ENCODE results near the gene NBPF9.
"Not testable (repeated sequence)": the region's sequence is repeated elsewhere in the genome, so short reads cannot be mapped to it uniquely, and the experiment has no call there.

Gene NBPF9

GRCh38 chr1:149103109-149104081 is at the start of gene NBPF9:
Gene NBPF9 (minus strand): TSS chr1:149103551. CDS start chr1:149082139, 21,412 bp downstream.
- peak; percentile 4 to 8 for DNase-seq

- not testable (repeated sequence) for DNase-seq
These were observed 46.6 kb upstream of the NBPF9 start for GRCh38 chr1:149149909-149150308.

- not testable (repeated sequence) for DNase-seq
These were observed 34.2 kb upstream of the NBPF9 start for GRCh38 chr1:149137585-149137984.

GRCh38 chr1:149130938-149131337 is 27.6 kb upstream of the NBPF9 start:
- DNase-seq, result not testable (repeated sequence)

GRCh38 chr1:149129245-149129644 is 25.9 kb upstream of the NBPF9 start:
- not testable (repeated sequence) for DNase-seq

GRCh38 chr1:149126555-149127145 is 23.3 kb upstream of the NBPF9 start:
- not testable (repeated sequence) for DNase-seq

GRCh38 chr1:149123948-149124926 is 20.9 kb upstream of the NBPF9 start:
- not testable (repeated sequence) for DNase-seq

GRCh38 chr1:149112828-149113227 is 9.5 kb upstream of the NBPF9 start:
- not testable (repeated sequence) for DNase-seq

- DNase-seq, result not testable (repeated sequence)
These were observed 7.0 kb upstream of the NBPF9 start for GRCh38 chr1:149110343-149110742.

- DNase-seq, result not testable (repeated sequence)
These were observed 777 bp downstream of the NBPF9 start for GRCh38 chr1:149102574-149102973.

GRCh38 chr1:149098276-149098675 is 5.1 kb downstream of the NBPF9 start:
- not testable (repeated sequence) for DNase-seq

GRCh38 chr1:149093155-149093554 is 10.2 kb downstream of the NBPF9 start:
- not testable (repeated sequence) for DNase-seq

GRCh38 chr1:149075505-149076127 is 27.7 kb downstream of the NBPF9 start:
- not testable (repeated sequence) for DNase-seq

GRCh38 chr1:149064611-149065010 is 38.7 kb downstream of the NBPF9 start:
- DNase-seq, result not testable (repeated sequence)

GRCh38 chr1:149043056-149043455 is 60.3 kb downstream of the NBPF9 start:
- not testable (repeated sequence) for DNase-seq

GRCh38 chr1:149033916-149034315 is 69.4 kb downstream of the NBPF9 start:
- not testable (repeated sequence) for DNase-seq

- not testable (repeated sequence) for DNase-seq
These were observed 79.0 kb downstream of the NBPF9 start for GRCh38 chr1:149024327-149024726.

GRCh38 chr1:149018577-149018976 is 84.8 kb downstream of the NBPF9 start:
- not testable (repeated sequence) for DNase-seq

- not testable (repeated sequence) for DNase-seq
These were observed 86.7 kb downstream of the NBPF9 start for GRCh38 chr1:149016626-149017025.

- DNase-seq, result not testable (repeated sequence)
These were observed 87.8 kb downstream of the NBPF9 start for GRCh38 chr1:149015522-149015921.

GRCh38 chr1:149013513-149013912 is 89.8 kb downstream of the NBPF9 start:
- not testable (repeated sequence) for DNase-seq

GRCh38 chr1:149012599-149012998 is 90.8 kb downstream of the NBPF9 start:
- not testable (repeated sequence) for DNase-seq

Data from SW 1271 (cell line).